Sigmoid colon (tissue), 4 donors: ENCODE data around the gene TARDBP.

Experiments used
- CTCF ChIP-seq, 4 experiments: fragments of 450-650 bp in 3 of 4; fragments of 200-600 bp in 1 of 4; IDR thresholded peaks; one replicate each; pipeline ENCODE4 v1.5.1; 2016 to 2019; ENCODE audit warnings: antibody characterized with exemption in 4 of 4, mild to moderate bottlenecking in 3 of 4, moderate library complexity in 2 of 4
- EP300 ChIP-seq, 4 donors: sonication (generic); formaldehyde crosslinking; IDR thresholded peaks; one replicate each; pipeline ENCODE4 v1.6.1; 2017; ENCODE audit warnings: antibody characterized with exemption in 4 of 4
- POLR2A ChIP-seq, 2 donors: fragments of 450-650 bp; IDR thresholded peaks; one replicate each; pipeline ENCODE4 v1.6.1; 2016; ENCODE audit warnings: antibody characterized with exemption in 2 of 2, mild to moderate bottlenecking in 2 of 2, moderate library complexity in 2 of 2
- POLR2AphosphoS5 ChIP-seq, 4 donors: sonication (generic); formaldehyde crosslinking; IDR thresholded peaks; one replicate each; pipeline ENCODE4 v1.6.1; 2017; ENCODE audit warnings: antibody characterized with exemption in 4 of 4

- TF ChIP-seq CTCF (IDR thresholded peaks at IDR 0.05) (no peak), POLR2A (IDR thresholded peaks at IDR 0.05) (no peak), POLR2AphosphoS5 (IDR thresholded peaks at IDR 0.05) (no peak), EP300 (IDR thresholded peaks at IDR 0.05) (no peak)
Observed at GRCh38 chr1:10987840-10988417, 24.5 kb upstream of the TARDBP start.
